ENCODE results near the gene DNAJC21. TPM values are rescaled to one million over a fixed set of nuclear protein-coding genes. Genes with fewer than 3 reads are reported as not detected.

Gene DNAJC21
- polyA plus RNA-seq: 10 to 100 TPM; 25.5 to 45.3 (median 34.1) TPM
- long read RNA-seq, donor 1, full-length matches to known transcripts: 8 of 54 reads
- long read RNA-seq, donor 1, partial matches to known transcripts: 46 of 54 reads
- long read RNA-seq, donor 1, other reads (novel, unspliced or antisense): 0 of 54 reads
- long read RNA-seq, donor 2, full-length matches to known transcripts: 4 of 4 reads
- long read RNA-seq, donor 2, partial matches to known transcripts: 0 of 4 reads
- long read RNA-seq, donor 2, other reads (novel, unspliced or antisense): 0 of 4 reads
- long read RNA-seq, donor 3, partial matches to known transcripts: 0 of 1 reads
- long read RNA-seq, donor 3, other reads (novel, unspliced or antisense): 0 of 1 reads
- long read RNA-seq, donor 4: 0 reads
- long read RNA-seq, donor 5, full-length matches to known transcripts: 2 of 2 reads
- long read RNA-seq, donor 5, partial matches to known transcripts: 0 of 2 reads
- long read RNA-seq, donor 5, other reads (novel, unspliced or antisense): 0 of 2 reads
- long read RNA-seq, donor 6, full-length matches to known transcripts: 7 of 19 reads
- long read RNA-seq, donor 6, partial matches to known transcripts: 12 of 19 reads
- long read RNA-seq, donor 6, other reads (novel, unspliced or antisense): 0 of 19 reads
- long read RNA-seq, donor 7, full-length matches to known transcripts: 20 of 101 reads
- long read RNA-seq, donor 7, partial matches to known transcripts: 81 of 101 reads
- long read RNA-seq, donor 7, other reads (novel, unspliced or antisense): 0 of 101 reads
- long read RNA-seq, donor 8: 0 reads
- long read RNA-seq, donor 9, full-length matches to known transcripts: 1 of 1 reads
- long read RNA-seq, donor 9, partial matches to known transcripts: 0 of 1 reads
- long read RNA-seq, donor 9, other reads (novel, unspliced or antisense): 0 of 1 reads
- long read RNA-seq, donor 10, full-length matches to known transcripts: 4 of 32 reads
- long read RNA-seq, donor 10, partial matches to known transcripts: 28 of 32 reads
- long read RNA-seq, donor 10, other reads (novel, unspliced or antisense): 0 of 32 reads

DNA sequence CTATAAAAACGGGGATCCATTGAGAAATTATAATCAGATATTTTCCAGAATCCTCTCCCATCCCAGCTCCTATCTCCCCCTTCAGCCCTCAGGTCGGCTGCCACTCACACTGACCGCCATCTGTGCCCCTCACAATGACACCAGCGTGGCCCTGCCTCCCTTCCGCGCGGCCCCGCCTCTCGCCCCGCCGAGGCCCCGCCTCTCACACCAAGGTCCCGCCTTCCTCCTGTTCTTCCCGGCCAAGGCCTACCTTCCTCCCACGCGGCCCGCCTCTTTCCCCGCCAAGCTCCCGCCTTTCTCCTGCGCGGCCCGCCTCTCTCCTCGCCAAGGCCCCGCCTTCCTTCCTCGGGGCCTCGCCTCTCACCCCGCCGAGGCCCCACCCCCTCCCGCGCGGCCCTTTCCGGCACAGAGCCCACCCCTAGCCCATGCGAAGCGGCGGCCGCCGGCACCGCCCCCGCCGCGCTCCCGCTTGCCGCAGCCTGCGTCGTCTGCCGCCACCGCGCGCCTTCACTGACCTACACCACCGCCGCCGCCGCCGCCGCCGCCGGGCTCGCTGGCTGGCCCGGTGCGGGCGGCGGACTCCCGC, at the start of gene DNAJC21:
Gene DNAJC21 (plus strand): TSS at position 426 of the 586 bp plus-strand sequence. CDS start 261 bp downstream, outside the sequence.
- 0 to 1% (median 0%) methylated on average over 46 to 63 of the region's 63 CpGs for WGBS, 3 donors
- Histone ChIP-seq H3K4me1 (ENCODE audit: control insufficient read depth in 3 of 3, insufficient read depth in 2 of 3, low read depth in 1 of 3, low read length in 2 of 3) (peaks cover 2 to 8% (median 2%) of the 10 kb centered on the region in 3 donors), H3K9me3 (ENCODE audit: control insufficient read depth in 2 of 2, insufficient read depth in 1 of 2, low read depth in 1 of 2, low read length in 1 of 2) (no peaks in the 10 kb centered on the region), H3K27me3 (ENCODE audit: control insufficient read depth in 3 of 3, insufficient read depth in 3 of 3, low read length in 3 of 3) (no peaks in the 10 kb centered on the region), H3K27ac (ENCODE audit: low read depth in 1 of 3, low read length in 2 of 3) (peak within 1 kb of the TSS; percentile 84 to 98 (median 88)), H3K4me3 (ENCODE audit: low read depth in 1 of 3, low read length in 3 of 3) (peak within 1 kb of the TSS; percentile 72 to 90 (median 85)), H3K36me3 (ENCODE audit: control insufficient read depth in 3 of 3, insufficient read depth in 2 of 3, low read depth in 1 of 3, low read length in 3 of 3) (peaks cover 2 to 16% (median 3%) of the 10 kb centered on the region in 3 donors)
- DNase-seq: peak; percentile 98 to 99
- FAIRE-seq: no peak

DNA sequence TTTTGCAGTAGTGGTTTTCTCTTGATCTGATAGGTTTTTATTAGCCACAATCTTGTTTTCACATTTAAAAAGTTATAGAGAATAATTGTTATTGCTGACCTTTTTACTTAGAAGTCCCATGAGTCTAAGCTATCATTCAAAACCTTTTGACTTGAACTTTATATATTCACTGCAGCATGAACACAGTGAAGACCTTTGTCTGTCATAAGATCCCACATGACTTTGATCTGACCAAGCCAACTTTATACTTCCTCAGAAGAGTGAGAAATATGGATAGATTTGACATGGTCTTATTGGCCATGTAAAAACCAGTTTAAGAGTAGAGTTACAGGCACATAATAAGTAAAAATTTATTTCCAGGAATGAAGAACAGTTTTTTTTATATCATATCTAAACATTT, 48.1 kb upstream of the DNAJC21 start:
- no peaks in the 10 kb centered on the region for H3K4me1 ChIP-seq (ENCODE audit: control insufficient read depth in 3 of 3, insufficient read depth in 2 of 3, low read depth in 1 of 3, low read length in 2 of 3)
- no peak overlapping the region for H3K27ac ChIP-seq (ENCODE audit: low read depth in 1 of 3, low read length in 2 of 3)
- no peaks in the 10 kb centered on the region for H3K36me3 ChIP-seq (ENCODE audit: control insufficient read depth in 3 of 3, insufficient read depth in 2 of 3, low read depth in 1 of 3, low read length in 3 of 3)
- no peaks in the 10 kb centered on the region for H3K9me3 ChIP-seq (ENCODE audit: control insufficient read depth in 2 of 2, insufficient read depth in 1 of 2, low read depth in 1 of 2, low read length in 1 of 2)
- DNase-seq (no peak), FAIRE-seq (no peak)
- no peak overlapping the region for H3K4me3 ChIP-seq (ENCODE audit: low read depth in 1 of 3, low read length in 3 of 3)
- no peaks in the 10 kb centered on the region for H3K27me3 ChIP-seq (ENCODE audit: control insufficient read depth in 3 of 3, insufficient read depth in 3 of 3, low read length in 3 of 3)

DNA sequence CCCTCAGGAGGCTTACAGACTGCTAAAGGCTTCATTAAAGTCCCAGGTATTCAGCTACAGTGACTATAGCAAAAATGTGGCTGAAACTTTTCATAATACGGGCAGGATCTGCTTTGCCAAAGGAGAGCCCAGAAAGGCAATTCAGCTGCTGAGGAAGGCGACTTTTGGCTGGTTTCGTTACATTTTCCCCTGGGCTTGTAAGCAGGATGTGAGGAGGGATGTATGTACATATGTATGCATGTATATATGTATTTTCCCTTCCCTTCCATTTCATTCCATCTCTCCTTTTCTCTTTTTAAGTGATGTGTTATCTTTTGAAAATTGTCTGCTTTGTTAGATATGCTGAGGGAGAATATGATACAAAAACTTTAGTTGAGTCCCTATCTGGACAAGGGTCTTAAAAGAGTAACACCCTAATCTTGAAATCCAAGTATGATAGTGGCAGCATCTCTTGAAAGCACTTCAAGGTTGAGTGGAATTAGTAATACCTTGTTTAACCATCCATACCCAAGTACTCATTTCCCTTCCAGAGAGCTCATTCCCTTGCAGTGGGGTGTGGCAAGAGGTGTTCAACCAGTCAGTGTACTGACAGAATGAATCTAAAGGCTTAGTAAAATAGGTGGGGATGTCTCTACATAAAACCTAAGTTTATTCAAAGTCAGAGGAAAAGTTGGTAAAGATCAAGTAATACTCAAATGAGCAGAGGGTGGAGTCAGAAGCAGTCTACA, 42.8 kb upstream of the DNAJC21 start:
- no peaks in the 10 kb centered on the region for H3K9me3 ChIP-seq (ENCODE audit: control insufficient read depth in 2 of 2, insufficient read depth in 1 of 2, low read depth in 1 of 2, low read length in 1 of 2)
- 88 to 92% (median 91%) methylated on average over 3 of the region's 3 CpGs for WGBS, 3 donors
- DNase-seq: no peak
- no peaks in the 10 kb centered on the region for H3K4me1 ChIP-seq (ENCODE audit: control insufficient read depth in 3 of 3, insufficient read depth in 2 of 3, low read depth in 1 of 3, low read length in 2 of 3)
- no peak overlapping the region for H3K4me3 ChIP-seq (ENCODE audit: low read depth in 1 of 3, low read length in 3 of 3)
- FAIRE-seq: no peak
- no peak overlapping the region for H3K27ac ChIP-seq (ENCODE audit: low read depth in 1 of 3, low read length in 2 of 3)
- H3K36me3 ChIP-seq (ENCODE audit: control insufficient read depth in 3 of 3, insufficient read depth in 2 of 3, low read depth in 1 of 3, low read length in 3 of 3): no peaks in the 10 kb centered on the region
- no peaks in the 10 kb centered on the region for H3K27me3 ChIP-seq (ENCODE audit: control insufficient read depth in 3 of 3, insufficient read depth in 3 of 3, low read length in 3 of 3)

DNA sequence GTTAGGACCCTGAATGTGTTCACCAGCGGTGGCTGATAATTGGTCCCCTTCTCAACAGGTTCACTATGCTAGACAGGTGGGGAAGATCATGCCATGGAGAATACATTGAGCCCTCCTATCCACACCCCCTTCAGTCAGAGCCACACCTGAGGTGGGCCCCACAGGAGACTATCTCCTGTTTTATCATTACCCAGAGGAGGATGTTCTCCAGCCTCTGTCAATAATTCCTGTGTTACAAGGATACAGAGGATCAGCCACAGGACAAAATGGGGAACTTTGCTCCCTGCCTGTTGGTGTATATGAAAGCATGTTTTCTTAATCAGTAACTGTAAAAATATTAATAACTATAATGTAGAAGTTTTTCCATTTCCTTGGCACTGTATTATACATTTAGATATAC, 40.0 kb upstream of the DNAJC21 start:
- Histone ChIP-seq H3K27me3 (ENCODE audit: control insufficient read depth in 3 of 3, insufficient read depth in 3 of 3, low read length in 3 of 3) (no peaks in the 10 kb centered on the region), H3K36me3 (ENCODE audit: control insufficient read depth in 3 of 3, insufficient read depth in 2 of 3, low read depth in 1 of 3, low read length in 3 of 3) (no peaks in the 10 kb centered on the region), H3K4me1 (ENCODE audit: control insufficient read depth in 3 of 3, insufficient read depth in 2 of 3, low read depth in 1 of 3, low read length in 2 of 3) (no peaks in the 10 kb centered on the region), H3K4me3 (ENCODE audit: low read depth in 1 of 3, low read length in 3 of 3) (no peak overlapping the region), H3K9me3 (ENCODE audit: control insufficient read depth in 2 of 2, insufficient read depth in 1 of 2, low read depth in 1 of 2, low read length in 1 of 2) (no peaks in the 10 kb centered on the region), H3K27ac (ENCODE audit: low read depth in 1 of 3, low read length in 2 of 3) (no peak overlapping the region)
- peak in 1 of 2 donors; percentile 38 for DNase-seq
- no peak for FAIRE-seq
- WGBS, 3 donors: 93 to 100% (median 98%) methylated on average over 1 of the region's 1 CpG

DNA sequence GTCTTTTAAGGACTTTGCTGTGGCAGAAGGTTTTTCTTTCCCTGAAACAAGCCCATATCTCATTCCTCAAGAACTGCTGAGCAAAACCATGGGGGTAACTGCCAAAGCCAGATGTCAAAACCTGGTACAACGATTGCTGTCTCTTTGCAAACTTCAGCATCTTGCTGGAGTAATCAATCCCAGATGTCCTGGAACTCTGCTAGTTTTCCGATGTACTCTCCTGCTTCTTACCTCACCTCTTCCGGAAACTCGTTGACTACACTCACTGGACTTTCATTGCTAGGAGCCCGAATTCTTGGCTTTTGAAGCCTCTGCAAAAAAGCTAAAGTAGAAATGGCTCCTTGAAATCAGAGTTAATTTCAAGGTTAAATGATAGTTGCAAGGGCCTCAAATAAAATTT, 37.4 kb upstream of the DNAJC21 start:
- Histone ChIP-seq H3K27me3 (ENCODE audit: control insufficient read depth in 3 of 3, insufficient read depth in 3 of 3, low read length in 3 of 3) (no peaks in the 10 kb centered on the region), H3K36me3 (ENCODE audit: control insufficient read depth in 3 of 3, insufficient read depth in 2 of 3, low read depth in 1 of 3, low read length in 3 of 3) (no peaks in the 10 kb centered on the region), H3K4me1 (ENCODE audit: control insufficient read depth in 3 of 3, insufficient read depth in 2 of 3, low read depth in 1 of 3, low read length in 2 of 3) (peaks cover 0 to 5% (median 0%) of the 10 kb centered on the region in 3 donors), H3K4me3 (ENCODE audit: low read depth in 1 of 3, low read length in 3 of 3) (no peak overlapping the region), H3K27ac (ENCODE audit: low read depth in 1 of 3, low read length in 2 of 3) (no peak overlapping the region), H3K9me3 (ENCODE audit: control insufficient read depth in 2 of 2, insufficient read depth in 1 of 2, low read depth in 1 of 2, low read length in 1 of 2) (no peaks in the 10 kb centered on the region)
- WGBS, 3 donors: 85 to 90% (median 86%) methylated on average over 5 of the region's 5 CpGs
- no peak for DNase-seq
- FAIRE-seq: no peak

DNA sequence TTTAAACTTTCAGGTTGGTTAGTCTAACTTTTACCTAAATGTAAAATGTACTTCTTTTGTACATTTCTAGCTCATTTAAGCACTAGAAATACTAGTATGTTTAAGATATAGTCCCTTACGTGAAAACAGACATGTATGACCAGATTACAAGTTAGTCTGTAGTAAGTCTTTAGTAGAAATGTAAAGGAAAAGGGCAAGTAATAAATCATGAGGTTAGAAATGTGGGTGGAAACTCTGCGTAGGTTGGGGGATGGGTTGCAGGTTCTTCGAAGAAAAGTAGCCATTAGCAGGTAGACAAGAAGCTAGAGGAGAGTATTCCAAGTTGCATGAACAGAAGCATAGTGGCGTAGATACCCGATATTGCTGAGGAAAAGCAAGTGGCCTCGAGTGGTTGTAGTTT, 36.9 kb upstream of the DNAJC21 start:
- no peak for FAIRE-seq
- Histone ChIP-seq H3K27ac (ENCODE audit: low read depth in 1 of 3, low read length in 2 of 3) (no peak overlapping the region), H3K36me3 (ENCODE audit: control insufficient read depth in 3 of 3, insufficient read depth in 2 of 3, low read depth in 1 of 3, low read length in 3 of 3) (no peaks in the 10 kb centered on the region), H3K4me1 (ENCODE audit: control insufficient read depth in 3 of 3, insufficient read depth in 2 of 3, low read depth in 1 of 3, low read length in 2 of 3) (peaks cover 0 to 5% (median 0%) of the 10 kb centered on the region in 3 donors), H3K4me3 (ENCODE audit: low read depth in 1 of 3, low read length in 3 of 3) (no peak overlapping the region), H3K27me3 (ENCODE audit: control insufficient read depth in 3 of 3, insufficient read depth in 3 of 3, low read length in 3 of 3) (no peaks in the 10 kb centered on the region), H3K9me3 (ENCODE audit: control insufficient read depth in 2 of 2, insufficient read depth in 1 of 2, low read depth in 1 of 2, low read length in 1 of 2) (no peaks in the 10 kb centered on the region)
- no peak for DNase-seq
- 88 to 95% (median 91%) methylated on average over 6 of the region's 6 CpGs for WGBS, 3 donors

DNA sequence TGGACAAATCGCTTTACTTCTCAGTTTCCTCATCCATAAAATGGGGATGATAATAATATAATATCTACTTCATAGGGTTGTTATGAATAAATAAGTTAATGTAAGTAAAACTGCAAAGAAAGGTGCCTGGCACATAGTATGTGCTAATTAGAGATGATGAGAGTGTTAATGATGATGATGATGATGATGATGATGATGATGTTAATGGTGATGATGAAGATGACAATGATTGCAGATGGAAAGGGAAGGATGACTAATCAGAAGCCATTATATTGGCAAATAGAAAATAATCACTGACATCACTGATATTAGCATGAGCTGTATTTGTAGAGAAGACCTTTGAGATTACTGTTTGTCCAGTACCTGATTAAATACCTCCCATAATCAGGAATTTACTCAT, 34.6 kb upstream of the DNAJC21 start:
- Histone ChIP-seq H3K27me3 (ENCODE audit: control insufficient read depth in 3 of 3, insufficient read depth in 3 of 3, low read length in 3 of 3) (no peaks in the 10 kb centered on the region), H3K4me3 (ENCODE audit: low read depth in 1 of 3, low read length in 3 of 3) (no peak overlapping the region), H3K9me3 (ENCODE audit: control insufficient read depth in 2 of 2, insufficient read depth in 1 of 2, low read depth in 1 of 2, low read length in 1 of 2) (no peaks in the 10 kb centered on the region), H3K36me3 (ENCODE audit: control insufficient read depth in 3 of 3, insufficient read depth in 2 of 3, low read depth in 1 of 3, low read length in 3 of 3) (no peaks in the 10 kb centered on the region), H3K4me1 (ENCODE audit: control insufficient read depth in 3 of 3, insufficient read depth in 2 of 3, low read depth in 1 of 3, low read length in 2 of 3) (peaks cover 0 to 5% (median 0%) of the 10 kb centered on the region in 3 donors), H3K27ac (ENCODE audit: low read depth in 1 of 3, low read length in 2 of 3) (no peak overlapping the region)
- DNase-seq (no peak), FAIRE-seq (no peak)
- 96 to 100% (median 97%) methylated on average over 1 of the region's 1 CpG for WGBS, 3 donors
